ENCODE measurements around the gene ATG9B.
A peak's percentile ranks its signal among the peaks of the same experiment; 100 is the strongest.

ATG9B gene

DNA sequence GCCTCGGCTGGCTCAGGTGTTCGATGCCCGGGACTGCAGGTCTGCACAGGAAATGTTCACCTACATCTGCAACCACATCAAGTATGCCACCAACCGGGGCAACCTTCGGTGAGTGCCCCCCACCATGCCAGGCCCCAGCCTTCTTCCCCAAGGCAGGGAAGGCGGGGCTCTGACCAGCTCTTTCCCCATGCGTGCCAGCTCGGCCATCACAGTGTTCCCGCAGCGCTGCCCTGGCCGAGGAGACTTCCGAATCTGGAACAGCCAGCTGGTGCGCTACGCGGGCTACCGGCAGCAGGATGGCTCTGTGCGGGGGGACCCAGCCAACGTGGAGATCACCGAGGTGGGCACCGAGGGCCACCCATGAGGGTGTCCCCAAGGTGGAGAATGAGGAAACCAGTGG, 26.0 kb downstream of the ATG9B start:
- no peak for ATAC-seq

DNA sequence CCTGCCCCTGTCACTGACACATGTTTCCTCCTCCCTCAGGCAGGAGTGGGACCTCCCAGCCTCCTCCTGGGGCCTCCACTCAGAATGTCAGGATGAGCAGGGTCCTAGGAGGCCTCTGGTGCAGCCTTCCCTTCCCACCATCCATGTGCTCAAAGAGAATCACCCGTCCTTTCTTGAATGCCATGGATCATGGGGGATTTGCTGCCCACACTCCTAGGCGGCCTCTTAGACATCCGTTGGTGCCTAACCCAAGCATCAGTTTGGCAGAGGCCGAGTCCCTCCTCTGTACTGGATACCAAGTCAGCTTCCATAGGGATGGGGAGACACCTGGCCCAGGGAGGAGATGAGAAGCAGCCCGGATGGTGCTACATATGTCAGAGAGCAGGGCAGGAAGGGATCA, 26.5 kb downstream of the ATG9B start:
- no peak for ATAC-seq

- ATAC-seq = no peak
Observed at GRCh38 chr7:150997075-150997511, 27.2 kb downstream of the ATG9B start.

- ATAC-seq = peak; percentile 36
Observed at GRCh38 chr7:150996376-150997074, 27.8 kb downstream of the ATG9B start.

- no peak for ATAC-seq
Observed at GRCh38 chr7:150994838-150995510, 29.3 kb downstream of the ATG9B start.

DNA sequence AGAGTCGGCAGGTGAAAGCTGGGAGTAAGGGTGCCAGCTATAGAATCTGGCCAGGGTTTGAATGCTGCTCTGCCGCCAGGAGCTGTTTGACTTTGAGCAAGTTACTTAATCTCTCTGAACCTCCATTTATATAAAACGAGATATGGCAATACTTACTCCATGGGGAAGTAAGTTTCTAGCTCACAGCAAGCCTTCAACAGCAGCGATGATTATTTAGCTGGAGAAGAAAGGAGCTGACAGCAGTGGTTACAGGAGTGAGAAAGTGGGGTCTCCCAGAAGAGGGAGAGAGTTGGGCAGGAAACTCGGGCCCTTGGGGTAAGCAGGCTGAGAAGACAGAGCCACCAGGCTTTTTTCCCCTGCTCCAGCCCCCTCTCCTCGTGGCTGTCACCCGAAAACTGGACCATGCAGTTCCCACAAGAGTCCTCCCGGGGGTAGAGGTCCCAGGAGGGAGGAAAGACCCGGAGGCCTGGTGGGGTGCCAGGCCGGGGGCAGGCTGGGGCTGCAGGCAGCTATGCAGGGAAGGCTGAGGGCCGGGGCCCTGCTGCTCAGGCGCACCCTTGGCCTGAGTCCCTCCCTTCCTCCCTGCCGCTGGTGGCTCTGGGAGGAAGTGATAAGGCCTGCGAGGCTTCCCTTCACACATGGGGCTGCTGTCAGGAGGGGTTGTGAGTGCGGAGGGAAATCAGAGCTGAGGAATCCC, 30.0 kb downstream of the ATG9B start:
- ATAC-seq = peak; percentile 60 to 63

DNA sequence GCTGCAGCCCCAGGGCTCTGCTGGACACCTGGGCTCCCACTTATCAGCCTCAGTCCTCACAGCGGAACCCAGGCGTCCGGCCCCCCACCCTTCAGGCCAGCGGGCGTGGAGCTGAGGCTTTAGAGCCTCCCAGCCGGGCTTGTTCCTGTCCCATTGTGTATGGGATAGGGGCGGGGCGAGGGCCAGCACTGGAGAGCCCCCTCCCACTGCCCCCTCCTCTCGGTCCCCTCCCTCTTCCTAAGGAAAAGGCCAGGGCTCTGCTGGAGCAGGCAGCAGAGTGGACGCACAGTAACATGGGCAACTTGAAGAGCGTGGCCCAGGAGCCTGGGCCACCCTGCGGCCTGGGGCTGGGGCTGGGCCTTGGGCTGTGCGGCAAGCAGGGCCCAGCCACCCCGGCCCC, 30.8 kb downstream of the ATG9B start:
- ATAC-seq = no peak

GRCh38 chr7:150992833-150993302, 31.4 kb downstream of the ATG9B start:
- ATAC-seq = peak in 1 of 2 donors; percentile 37

DNA sequence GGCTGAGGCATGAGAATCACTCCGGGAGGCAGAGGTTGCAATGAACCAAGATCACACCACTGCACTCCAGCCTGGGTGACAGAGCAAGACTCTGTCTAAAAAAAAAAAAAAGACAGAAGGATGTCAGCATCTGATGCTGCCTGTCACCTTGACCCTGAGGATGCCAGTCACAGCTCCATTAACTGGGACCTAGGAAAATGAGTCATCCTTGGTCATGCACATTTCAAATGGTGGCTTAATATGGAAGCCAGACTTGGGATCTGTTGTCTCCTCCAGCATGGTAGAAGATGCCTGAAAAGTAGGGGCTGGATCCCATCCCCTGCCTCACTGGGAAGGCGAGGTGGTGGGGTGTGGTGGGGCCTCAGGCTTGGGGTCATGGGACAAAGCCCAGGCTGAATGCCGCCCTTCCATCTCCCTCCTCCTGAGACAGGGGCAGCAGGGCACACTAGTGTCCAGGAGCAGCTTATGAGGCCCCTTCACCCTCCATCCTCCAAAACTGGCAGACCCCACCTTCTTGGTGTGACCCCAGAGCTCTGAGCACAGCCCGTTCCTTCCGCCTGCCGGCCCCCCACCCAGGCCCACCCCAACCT, 32.1 kb downstream of the ATG9B start:
- ATAC-seq = no peak

GRCh38 chr7:150990416-150991186, 33.7 kb downstream of the ATG9B start, which contains the start of gene NOS3:
Gene NOS3, plus strand, starts transcription at chr7:150991017. Its CDS starts 2,787 bp downstream, at chr7:150993804.
- no peak for ATAC-seq

DNA sequence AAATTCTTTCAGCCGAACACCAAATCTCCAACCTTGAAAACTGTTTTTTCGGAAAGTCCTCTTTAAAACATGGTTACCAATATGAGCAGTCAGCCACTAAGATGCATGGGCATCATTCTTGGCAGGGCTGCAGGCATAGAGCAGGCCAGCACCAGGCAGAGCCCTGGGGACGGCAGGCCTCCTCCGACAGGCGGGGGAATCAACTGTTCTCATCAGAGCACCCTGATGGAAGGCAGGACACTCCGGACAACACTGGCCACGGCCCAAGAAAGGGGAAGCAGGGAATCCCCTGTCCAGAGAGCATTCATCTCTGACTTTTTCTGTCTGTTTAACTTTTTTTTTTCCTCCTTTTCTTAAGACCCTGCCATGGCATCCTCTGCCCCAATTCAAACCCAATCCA, 34.8 kb downstream of the ATG9B start:
- ATAC-seq = no peak

DNA sequence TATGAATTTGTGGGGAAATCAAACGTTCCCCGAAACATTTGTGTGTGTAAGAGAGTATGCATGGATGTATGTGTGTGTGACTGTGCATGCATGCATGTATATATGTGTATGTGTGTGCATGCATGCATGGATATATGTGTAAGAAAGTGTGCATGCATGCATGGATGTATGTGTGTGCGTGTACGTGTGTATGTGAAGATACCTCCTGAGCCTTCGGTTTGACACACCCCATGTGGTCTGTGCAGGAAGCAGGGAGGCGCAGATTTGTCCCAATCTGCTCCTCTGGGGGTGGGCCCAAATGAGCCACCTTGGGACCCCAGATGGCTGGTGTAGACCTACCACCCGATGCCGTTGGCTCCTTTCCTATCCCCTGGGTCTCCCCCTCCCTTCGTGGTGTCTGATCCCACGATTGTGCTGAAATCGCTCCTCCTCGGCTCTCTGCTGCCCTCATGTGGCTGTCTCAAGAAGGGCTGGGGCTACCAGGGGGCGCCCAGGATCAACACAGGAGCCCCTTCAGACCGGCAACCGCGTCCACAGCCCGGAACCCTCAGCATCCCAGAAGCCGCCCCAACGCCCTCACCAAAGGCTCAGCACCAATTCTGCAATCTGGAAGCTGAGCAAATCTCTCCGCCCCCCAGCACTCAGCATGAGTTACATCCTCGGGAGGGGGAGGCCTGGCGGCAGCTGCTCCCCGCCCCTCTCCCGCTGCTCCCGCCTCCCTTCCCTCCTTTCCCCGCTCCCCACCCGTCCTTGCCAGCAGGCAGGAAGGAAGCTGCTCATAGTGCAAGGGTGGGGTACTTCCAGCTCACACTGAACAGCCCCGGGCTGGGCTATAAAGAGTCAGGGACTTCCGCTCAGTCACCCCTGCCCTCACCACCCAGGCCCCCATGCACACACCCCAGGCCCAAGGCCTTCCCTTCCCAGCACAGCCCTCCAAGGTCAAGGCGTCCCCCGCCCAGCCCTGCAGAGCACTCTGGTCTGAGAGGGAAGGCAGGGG, 35.8 kb downstream of the ATG9B start:
- peak; percentile 59 to 67 for ATAC-seq

DNA sequence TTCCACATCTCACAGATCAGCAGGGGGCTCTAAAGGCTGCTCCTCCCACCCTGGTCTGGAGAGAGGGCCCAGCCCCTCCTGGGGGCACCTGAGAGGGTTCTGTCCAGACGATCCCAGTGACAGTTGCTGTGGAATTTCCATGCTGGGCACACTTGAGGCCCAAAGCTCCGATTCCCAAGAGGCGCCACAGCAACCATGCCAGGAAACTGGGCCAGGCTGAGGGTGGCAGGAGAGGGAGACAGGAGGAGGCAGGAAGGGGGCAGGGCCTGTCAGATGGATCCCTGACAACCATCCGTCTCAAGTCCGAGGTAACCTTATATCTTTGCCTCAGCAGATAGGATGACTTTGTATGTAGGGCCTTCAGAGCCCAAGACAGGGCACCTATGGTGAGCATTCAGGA, 37.7 kb downstream of the ATG9B start:
- no peak for ATAC-seq

DNA sequence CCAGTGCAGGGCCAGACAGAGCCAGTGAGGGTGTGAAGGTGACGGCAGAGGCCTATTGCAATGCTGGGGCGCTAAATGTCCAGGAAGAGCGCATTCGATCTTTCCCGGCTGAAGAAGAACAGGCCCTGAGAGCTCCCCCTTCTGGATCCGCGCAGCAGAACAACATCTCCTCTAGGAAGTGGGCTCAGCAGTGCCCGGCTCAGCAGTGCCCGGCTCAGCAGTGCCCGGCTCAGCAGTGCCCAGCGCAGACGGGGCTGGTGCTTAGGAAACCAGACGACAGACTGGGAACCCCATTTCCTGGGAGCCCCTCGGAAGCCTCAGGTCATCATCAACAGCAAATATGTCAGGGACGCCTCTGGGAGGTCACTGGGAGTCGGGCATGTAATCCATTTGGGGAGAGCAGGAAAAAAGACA, 38.2 kb downstream of the ATG9B start:
- peak; percentile 52 to 57 for ATAC-seq

- ATAC-seq = no peak
Observed at GRCh38 chr7:150983893-150984368, 40.4 kb downstream of the ATG9B start.

DNA sequence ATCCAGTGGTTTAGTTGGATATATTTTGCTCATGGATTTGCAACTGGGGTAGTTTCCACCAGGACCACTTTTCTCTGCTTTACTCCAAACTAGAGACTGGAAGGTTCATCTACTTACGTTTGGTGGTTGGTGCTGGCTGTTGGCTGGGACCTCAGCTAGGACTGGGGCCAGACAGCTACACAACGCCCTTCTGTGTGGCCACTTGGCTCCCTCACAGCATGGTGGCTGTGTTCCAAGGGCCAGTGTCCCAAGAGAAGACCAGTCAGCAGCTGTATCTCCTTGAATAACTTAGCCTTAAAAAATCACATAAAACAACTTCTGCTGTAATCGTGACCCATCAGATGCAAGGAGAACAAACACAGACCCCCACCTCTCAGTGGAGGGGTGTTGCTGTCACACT, 41.9 kb downstream of the ATG9B start:
- ATAC-seq = no peak

DNA sequence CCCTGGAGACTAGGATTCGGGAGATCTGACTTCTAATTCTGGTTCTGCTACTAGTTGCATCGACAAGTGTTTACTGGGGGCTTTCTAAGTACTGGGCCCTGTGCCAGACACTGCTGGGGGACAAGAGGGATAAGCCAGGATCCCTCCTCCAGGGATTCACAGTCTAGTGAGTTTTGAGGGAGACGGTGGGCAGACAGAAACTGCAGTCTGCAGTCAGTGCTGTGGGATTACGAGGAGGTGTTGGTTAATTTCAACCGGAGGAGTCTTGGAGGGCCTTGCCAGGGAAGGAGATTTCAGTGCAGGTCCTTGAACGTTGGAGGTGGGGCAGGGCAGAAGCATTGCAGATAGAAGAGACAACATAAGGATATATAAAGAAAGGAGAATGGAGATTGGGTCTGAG, 42.6 kb downstream of the ATG9B start:
- no peak for ATAC-seq

GRCh38 chr7:150980663-150981062, 43.6 kb downstream of the ATG9B start:
- ATAC-seq = no peak

DNA sequence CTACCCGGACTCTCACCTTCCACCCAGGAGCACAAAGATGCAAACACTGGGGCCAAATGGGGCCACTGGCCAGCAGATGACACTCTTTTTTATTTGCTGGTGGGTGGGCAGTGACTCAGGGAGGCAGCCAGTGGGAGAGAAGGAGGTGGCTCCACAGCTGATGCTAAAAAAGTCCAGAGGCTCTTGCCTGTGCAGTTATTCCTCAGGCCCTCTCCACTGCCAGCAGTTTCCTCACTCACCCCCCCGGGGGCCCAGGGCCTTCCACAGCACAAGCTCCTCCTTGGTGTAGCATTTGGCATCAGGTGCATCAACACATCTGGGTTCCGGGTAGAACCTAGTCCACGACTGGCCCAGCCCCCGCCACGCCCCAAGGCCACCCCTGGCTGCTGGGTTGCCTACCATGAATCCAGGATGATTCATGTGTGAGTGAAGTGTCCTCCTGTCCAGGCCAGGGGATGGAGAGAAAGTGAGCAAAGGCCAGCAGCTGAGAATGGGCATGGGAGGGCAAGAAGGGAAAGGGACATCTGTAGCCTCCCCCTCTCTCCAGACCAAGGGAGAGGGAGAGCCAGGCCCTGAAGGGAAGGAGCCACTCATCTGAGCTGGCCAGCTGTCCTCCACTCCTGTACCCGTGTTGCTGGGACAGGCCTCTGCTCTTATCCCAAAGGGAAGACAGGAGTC, 44.4 kb downstream of the ATG9B start:
- ATAC-seq = no peak

DNA sequence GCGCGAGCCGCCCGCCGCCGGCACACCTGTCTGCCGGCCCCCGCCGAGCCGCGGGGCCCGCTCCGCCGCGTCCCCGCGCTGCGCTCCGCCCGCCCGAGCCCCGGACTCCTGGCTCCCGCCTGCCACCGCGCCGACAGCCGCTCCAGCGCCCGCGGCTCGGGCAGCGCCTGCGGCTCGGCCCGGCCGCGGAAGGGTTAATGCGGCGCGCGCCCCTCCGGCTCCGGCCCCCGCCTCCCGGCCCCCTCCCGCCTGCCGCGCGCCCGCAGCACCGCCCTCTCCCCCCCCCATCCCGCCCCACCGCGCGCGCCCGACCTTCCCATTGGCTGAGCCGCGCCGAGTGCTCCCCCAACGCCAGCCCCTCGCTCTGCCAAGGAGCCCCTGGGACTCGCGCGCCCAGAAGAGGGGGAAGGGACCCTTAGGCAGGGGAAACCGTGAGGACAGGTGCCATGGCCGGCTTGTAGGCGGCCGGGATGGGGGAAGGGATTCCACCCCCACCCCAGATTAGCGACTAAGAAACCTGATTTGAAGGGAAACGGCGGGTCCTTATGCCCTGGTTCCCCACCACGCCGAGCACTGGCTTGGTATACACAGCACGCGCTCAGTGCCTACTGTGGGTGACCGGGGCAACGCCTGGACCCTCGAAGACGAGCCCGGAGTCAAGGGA, 46.0 kb downstream of the ATG9B start, which contains the start of gene KCNH2:
Gene KCNH2, minus strand, starts transcription at position 196 of the 664 bp plus-strand sequence. CDS start 408 bp downstream, outside the sequence.
- ATAC-seq = no peak

All from activated CD4-positive, CD25-positive, alpha-beta regulatory T cell treated with anti-CD3 and anti-CD28 coated beads, Interleukin-2, amount 50 U/mL, for 24 hours (primary cell).